GM23248 (cell line): ENCODE data around the gene MSH3.

ENCODE experiments used
- EZH2 ChIP-seq: fragments of 200-600 bp; sonication (generic); IDR thresholded peaks from 2 replicates; pipeline ENCODE4 v1.6.1; 2018; ENCODE audit warnings: antibody characterized with exemption, mild to moderate bottlenecking; ENCODE audit not compliant: insufficient read depth, poor library complexity, severe bottlenecking
- EZH2phosphoT487 ChIP-seq: fragments of 200-600 bp; sonication (generic); IDR thresholded peaks from 2 replicates; pipeline ENCODE4 v1.6.1; 2018; ENCODE audit warnings: antibody characterized with exemption, moderate library complexity, mild to moderate bottlenecking, low read depth; ENCODE audit not compliant: insufficient read depth

DNA sequence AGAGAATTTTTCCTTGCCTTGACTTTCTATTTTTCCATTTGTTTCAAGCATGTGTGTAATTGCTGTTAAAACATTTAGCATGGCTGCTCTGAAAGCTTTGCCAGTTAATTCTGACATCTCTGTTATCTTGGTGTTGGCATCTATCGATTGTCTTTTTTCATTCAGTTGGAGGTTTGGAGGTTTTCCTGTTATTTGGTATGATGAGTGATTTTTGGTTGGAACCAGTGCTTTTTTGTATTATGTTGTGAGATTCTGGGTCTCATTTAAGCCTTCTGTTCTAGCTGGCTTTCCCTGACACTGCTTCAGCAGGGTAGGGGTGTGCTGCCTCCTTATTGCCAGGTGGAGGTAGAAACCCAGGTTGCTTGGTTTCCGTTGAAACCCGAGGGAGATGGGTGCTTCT, 41.2 kb downstream of the MSH3 start:
- TF ChIP-seq EZH2 (no peak), EZH2phosphoT487 (no peak)
